HG03469 (cell line): ENCODE data around the gene TRMT1L.

ENCODE experiments used
- ATAC-seq: cut with Tn5 transposase; IDR thresholded peaks from one replicate; pipeline ENCODE4 v1.9.1; 2021; ENCODE audit warnings: mild to moderate bottlenecking, moderate library complexity, moderate number of reproducible peaks; ENCODE audit not compliant: unreplicated experiment

TRMT1L gene

GRCh38 chr1:185132534-185132933 lies 24.2 kb downstream of the TRMT1L start:
- ATAC-seq, result no peak

GRCh38 chr1:185129708-185130107 lies 27.0 kb downstream of the TRMT1L start:
- ATAC-seq, result no peak

- ATAC-seq, result no peak
These were observed 44.4 kb downstream of the TRMT1L start for GRCh38 chr1:185112356-185112755.

GRCh38 chr1:185111873-185112272 lies 44.9 kb downstream of the TRMT1L start:
- no peak for ATAC-seq

GRCh38 chr1:185110145-185110544 lies 46.6 kb downstream of the TRMT1L start:
- no peak for ATAC-seq

- no peak for ATAC-seq
These were observed 48.4 kb downstream of the TRMT1L start for GRCh38 chr1:185108321-185108720.

- no peak for ATAC-seq
These were observed 51.6 kb downstream of the TRMT1L start for GRCh38 chr1:185105121-185105520.

GRCh38 chr1:185104083-185104482 lies 52.7 kb downstream of the TRMT1L start:
- no peak for ATAC-seq

- ATAC-seq, result no peak
These were observed 60.2 kb downstream of the TRMT1L start for GRCh38 chr1:185096531-185096930.

GRCh38 chr1:185094761-185095160 lies 62.0 kb downstream of the TRMT1L start:
- no peak for ATAC-seq

- no peak for ATAC-seq
These were observed 65.3 kb downstream of the TRMT1L start for GRCh38 chr1:185091480-185091879.

- ATAC-seq, result no peak
These were observed 69.0 kb downstream of the TRMT1L start for GRCh38 chr1:185087746-185088145.

- ATAC-seq, result no peak
These were observed 69.7 kb downstream of the TRMT1L start for GRCh38 chr1:185087101-185087500.

- ATAC-seq, result no peak
These were observed 72.9 kb downstream of the TRMT1L start for GRCh38 chr1:185083818-185084217.

- no peak for ATAC-seq
These were observed 76.3 kb downstream of the TRMT1L start for GRCh38 chr1:185080422-185080821.

- ATAC-seq, result no peak
These were observed 79.4 kb downstream of the TRMT1L start for GRCh38 chr1:185077374-185077773.

GRCh38 chr1:185075476-185075875 lies 81.3 kb downstream of the TRMT1L start:
- ATAC-seq, result no peak

GRCh38 chr1:185074307-185074706 lies 82.4 kb downstream of the TRMT1L start:
- ATAC-seq, result no peak

GRCh38 chr1:185073725-185074124 lies 83.0 kb downstream of the TRMT1L start:
- ATAC-seq, result no peak

- ATAC-seq, result no peak
These were observed 86.7 kb downstream of the TRMT1L start for GRCh38 chr1:185070051-185070450.

GRCh38 chr1:185069202-185069772 lies 87.5 kb downstream of the TRMT1L start:
- no peak for ATAC-seq

GRCh38 chr1:185068341-185068740 lies 88.4 kb downstream of the TRMT1L start:
- no peak for ATAC-seq
